ENCODE data around the gene IRX5.

IRX5 gene

DNA sequence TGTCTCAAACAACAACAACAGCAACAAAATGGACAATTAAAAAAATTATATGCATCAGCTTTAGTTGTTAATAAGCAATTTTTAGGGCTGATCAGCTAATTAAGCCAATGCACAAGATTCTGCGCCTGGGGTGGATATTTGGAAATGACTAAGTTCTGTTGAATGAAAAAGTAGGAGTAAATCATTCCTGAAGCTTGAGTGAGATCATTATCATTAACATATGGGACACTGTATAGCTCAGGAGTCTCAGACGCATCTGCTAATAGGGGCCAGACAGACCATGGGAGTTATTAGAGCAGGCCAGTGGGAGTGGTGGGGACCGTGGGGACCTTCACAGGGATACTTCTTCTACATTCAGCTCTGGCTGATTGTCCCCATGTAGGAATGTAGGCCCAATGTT, 22.8 kb downstream of the IRX5 start:
- H3K4me3 ChIP-seq (ENCODE audit: low read depth, low read length): no peak overlapping the region
- no peaks in the 10 kb centered on the region for H3K27me3 ChIP-seq (ENCODE audit: insufficient read depth, low read length)
- H3K27ac ChIP-seq (ENCODE audit: low read depth, low read length): no peak overlapping the region
- no peak overlapping the region for H3K9ac ChIP-seq (ENCODE audit: low read length)
- H3K18ac ChIP-seq (ENCODE audit: low read length): no peak overlapping the region
- DNase-seq: peak in 1 of 2 donors; percentile 39
- no peak overlapping the region for H2AK5ac ChIP-seq (ENCODE audit: low read length)
- no peak overlapping the region for H2BK12ac ChIP-seq (ENCODE audit: low read length)
- no CpG with 5 or more reads among the region's 3 CpGs for WGBS (ENCODE audit: extremely low coverage, insufficient coverage, insufficient read length)
- no peak overlapping the region for H4K12ac ChIP-seq (ENCODE audit: low read depth, low read length)
- no peak overlapping the region for H3K4ac ChIP-seq (ENCODE audit: low read depth, low read length)
- H2BK120ac ChIP-seq (ENCODE audit: insufficient read depth, low read length, poor library complexity): no peak overlapping the region
- peaks cover 2% of the 10 kb centered on the region for H3K9me3 ChIP-seq (ENCODE audit: insufficient read depth, low read depth, low read length)
- no peak overlapping the region for H3K23ac ChIP-seq (ENCODE audit: low read length)
- H3K4me2 ChIP-seq (ENCODE audit: low read length): no peak overlapping the region
- no peaks in the 10 kb centered on the region for H3K4me1 ChIP-seq (ENCODE audit: control insufficient read depth in 1 of 2, insufficient read depth in 2 of 2, low read length in 2 of 2)
- H2AFZ ChIP-seq (ENCODE audit: insufficient read depth, low read length, poor library complexity): no peak overlapping the region
- H4K91ac ChIP-seq (ENCODE audit: low read depth, low read length): no peak overlapping the region
- H3K14ac ChIP-seq (ENCODE audit: low read length): no peak overlapping the region
- no peak overlapping the region for H4K8ac ChIP-seq (ENCODE audit: low read depth, low read length)
- H3K79me2 ChIP-seq (ENCODE audit: control insufficient read depth, insufficient read depth, low read length, poor library complexity): no peaks in the 10 kb centered on the region
- no peaks in the 10 kb centered on the region for H3K79me1 ChIP-seq (ENCODE audit: low read length)
- H2BK5ac ChIP-seq (ENCODE audit: low read depth, low read length, poor library complexity): no peak overlapping the region
- no peaks in the 10 kb centered on the region for H3K36me3 ChIP-seq (ENCODE audit: control insufficient read depth in 1 of 2, insufficient read depth in 2 of 2, low read length in 2 of 2)

- Histone ChIP-seq H3K4me2 (ENCODE audit: low read length) (no peak overlapping the region), H3K4ac (ENCODE audit: low read depth, low read length) (no peak overlapping the region), H4K91ac (ENCODE audit: low read depth, low read length) (no peak overlapping the region), H3K79me2 (ENCODE audit: control insufficient read depth, insufficient read depth, low read length, poor library complexity) (no peaks in the 10 kb centered on the region), H3K27ac (ENCODE audit: low read depth, low read length) (no peak overlapping the region), H3K14ac (ENCODE audit: low read length) (no peak overlapping the region), H4K8ac (ENCODE audit: low read depth, low read length) (no peak overlapping the region), H3K4me1 (ENCODE audit: control insufficient read depth in 1 of 2, insufficient read depth in 2 of 2, low read length in 2 of 2) (no peaks in the 10 kb centered on the region), H3K36me3 (ENCODE audit: control insufficient read depth in 1 of 2, insufficient read depth in 2 of 2, low read length in 2 of 2) (no peaks in the 10 kb centered on the region), H3K23ac (ENCODE audit: low read length) (no peak overlapping the region), H2AK5ac (ENCODE audit: low read length) (no peak overlapping the region), H2AFZ (ENCODE audit: insufficient read depth, low read length, poor library complexity) (no peak overlapping the region), H3K9me3 (ENCODE audit: insufficient read depth, low read depth, low read length) (peaks cover 2% of the 10 kb centered on the region), H4K12ac (ENCODE audit: low read depth, low read length) (no peak overlapping the region), H3K79me1 (ENCODE audit: low read length) (no peaks in the 10 kb centered on the region), H3K18ac (ENCODE audit: low read length) (no peak overlapping the region), H2BK5ac (ENCODE audit: low read depth, low read length, poor library complexity) (no peak overlapping the region), H2BK12ac (ENCODE audit: low read length) (no peak overlapping the region), H3K4me3 (ENCODE audit: low read depth, low read length) (no peak overlapping the region), H2BK120ac (ENCODE audit: insufficient read depth, low read length, poor library complexity) (no peak overlapping the region), H3K27me3 (ENCODE audit: insufficient read depth, low read length) (no peaks in the 10 kb centered on the region), H3K9ac (ENCODE audit: low read length) (no peak overlapping the region)
- no CpG with 5 or more reads among the region's 3 CpGs for WGBS (ENCODE audit: extremely low coverage, insufficient coverage, insufficient read length)
- DNase-seq: no peak
Measured at GRCh38 chr16:54954220-54954619, 23.6 kb downstream of the IRX5 start.

- Histone ChIP-seq H4K8ac (ENCODE audit: low read depth, low read length) (no peak overlapping the region), H3K36me3 (ENCODE audit: control insufficient read depth in 1 of 2, insufficient read depth in 2 of 2, low read length in 2 of 2) (no peaks in the 10 kb centered on the region), H3K9ac (ENCODE audit: low read length) (no peak overlapping the region), H3K23ac (ENCODE audit: low read length) (no peak overlapping the region), H3K4me3 (ENCODE audit: low read depth, low read length) (no peak overlapping the region), H2BK5ac (ENCODE audit: low read depth, low read length, poor library complexity) (no peak overlapping the region), H2BK12ac (ENCODE audit: low read length) (no peak overlapping the region), H2BK120ac (ENCODE audit: insufficient read depth, low read length, poor library complexity) (no peak overlapping the region), H3K27me3 (ENCODE audit: insufficient read depth, low read length) (no peaks in the 10 kb centered on the region), H4K91ac (ENCODE audit: low read depth, low read length) (no peak overlapping the region), H3K79me1 (ENCODE audit: low read length) (no peaks in the 10 kb centered on the region), H3K4me1 (ENCODE audit: control insufficient read depth in 1 of 2, insufficient read depth in 2 of 2, low read length in 2 of 2) (no peaks in the 10 kb centered on the region), H3K27ac (ENCODE audit: low read depth, low read length) (no peak overlapping the region), H3K18ac (ENCODE audit: low read length) (no peak overlapping the region), H2AK5ac (ENCODE audit: low read length) (no peak overlapping the region), H3K4me2 (ENCODE audit: low read length) (no peak overlapping the region), H3K9me3 (ENCODE audit: insufficient read depth, low read depth, low read length) (peaks cover 2% of the 10 kb centered on the region), H3K79me2 (ENCODE audit: control insufficient read depth, insufficient read depth, low read length, poor library complexity) (no peaks in the 10 kb centered on the region), H2AFZ (ENCODE audit: insufficient read depth, low read length, poor library complexity) (no peak overlapping the region), H4K12ac (ENCODE audit: low read depth, low read length) (no peak overlapping the region), H3K14ac (ENCODE audit: low read length) (no peak overlapping the region), H3K4ac (ENCODE audit: low read depth, low read length) (no peak overlapping the region)
- DNase-seq: no peak
Measured at GRCh38 chr16:54955757-54956156, 25.1 kb downstream of the IRX5 start.

DNA sequence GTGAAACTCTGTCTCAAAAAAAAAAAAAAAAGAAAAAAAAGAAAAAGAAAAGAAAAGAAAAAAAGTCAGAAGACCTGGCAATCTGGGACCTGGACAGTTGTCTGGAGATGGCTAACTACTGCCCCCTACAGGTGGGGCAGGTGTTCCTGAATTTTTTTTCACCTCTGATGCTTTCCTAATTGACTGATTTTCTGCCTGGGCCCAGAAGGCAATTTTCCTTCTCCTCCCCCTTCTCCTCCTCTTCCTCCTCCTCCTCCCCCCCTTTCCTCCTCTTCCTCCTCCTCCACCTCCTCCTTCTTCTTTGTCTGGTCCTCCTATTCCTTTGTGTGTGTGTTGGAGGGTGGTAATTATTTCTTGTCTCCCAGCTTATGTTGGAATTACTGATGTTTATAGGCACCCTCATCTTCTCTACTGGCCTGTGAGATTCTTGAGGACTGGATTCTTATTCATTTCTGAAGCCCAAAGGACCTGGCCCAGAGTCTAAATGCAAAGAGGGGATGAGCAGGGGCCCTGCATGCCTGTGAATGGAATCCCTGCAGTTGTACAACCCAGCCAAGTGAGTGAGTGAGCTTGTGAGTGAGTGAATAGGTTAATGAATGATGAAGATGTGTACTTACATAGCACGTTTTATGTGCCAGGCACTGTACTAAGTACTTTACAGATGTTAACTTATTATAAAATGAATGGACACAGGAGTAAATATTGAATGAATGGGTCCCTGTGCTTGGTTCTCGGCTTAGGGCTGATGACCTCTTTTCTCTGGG, 26.9 kb downstream of the IRX5 start:
- Histone ChIP-seq H2BK12ac (ENCODE audit: low read length) (no peak overlapping the region), H2AFZ (ENCODE audit: insufficient read depth, low read length, poor library complexity) (no peak overlapping the region), H3K14ac (ENCODE audit: low read length) (no peak overlapping the region), H3K79me1 (ENCODE audit: low read length) (no peaks in the 10 kb centered on the region), H3K9me3 (ENCODE audit: insufficient read depth, low read depth, low read length) (peaks cover 2% of the 10 kb centered on the region), H3K23ac (ENCODE audit: low read length) (no peak overlapping the region), H3K27me3 (ENCODE audit: insufficient read depth, low read length) (no peaks in the 10 kb centered on the region), H2BK120ac (ENCODE audit: insufficient read depth, low read length, poor library complexity) (no peak overlapping the region), H3K18ac (ENCODE audit: low read length) (no peak overlapping the region), H3K36me3 (ENCODE audit: control insufficient read depth in 1 of 2, insufficient read depth in 2 of 2, low read length in 2 of 2) (no peaks in the 10 kb centered on the region), H4K91ac (ENCODE audit: low read depth, low read length) (no peak overlapping the region), H2BK5ac (ENCODE audit: low read depth, low read length, poor library complexity) (no peak overlapping the region), H2AK5ac (ENCODE audit: low read length) (no peak overlapping the region), H3K4ac (ENCODE audit: low read depth, low read length) (no peak overlapping the region), H3K4me2 (ENCODE audit: low read length) (no peak overlapping the region), H3K9ac (ENCODE audit: low read length) (peak overlapping the region; percentile 52), H3K4me1 (ENCODE audit: control insufficient read depth in 1 of 2, insufficient read depth in 2 of 2, low read length in 2 of 2) (no peaks in the 10 kb centered on the region), H4K12ac (ENCODE audit: low read depth, low read length) (no peak overlapping the region), H4K8ac (ENCODE audit: low read depth, low read length) (no peak overlapping the region), H3K27ac (ENCODE audit: low read depth, low read length) (no peak overlapping the region), H3K4me3 (ENCODE audit: low read depth, low read length) (no peak overlapping the region), H3K79me2 (ENCODE audit: control insufficient read depth, insufficient read depth, low read length, poor library complexity) (no peaks in the 10 kb centered on the region)
- DNase-seq: peak in 1 of 2 donors; percentile 51
- no CpG with 5 or more reads among the region's 2 CpGs for WGBS (ENCODE audit: extremely low coverage, insufficient coverage, insufficient read length)

Measured in trophoblast cell (in vitro differentiated cells and primary cell).